Measurements from ENCODE around the gene HMCN2.

Gene HMCN2

GRCh38 chr9:130308081-130308571 is 42.6 kb downstream of the HMCN2 start:
- DNase-seq (ENCODE audit: low read depth in 2 of 2), result no peak

- no peak for DNase-seq (ENCODE audit: low read depth in 2 of 2)
Observed at GRCh38 chr9:130309689-130310455, 44.3 kb downstream of the HMCN2 start.

- no peak for DNase-seq (ENCODE audit: low read depth in 2 of 2)
Observed at GRCh38 chr9:130310456-130310855, 44.9 kb downstream of the HMCN2 start.

- DNase-seq (ENCODE audit: low read depth in 2 of 2), result no peak
Observed at GRCh38 chr9:130311003-130311402, 45.4 kb downstream of the HMCN2 start.

DNA sequence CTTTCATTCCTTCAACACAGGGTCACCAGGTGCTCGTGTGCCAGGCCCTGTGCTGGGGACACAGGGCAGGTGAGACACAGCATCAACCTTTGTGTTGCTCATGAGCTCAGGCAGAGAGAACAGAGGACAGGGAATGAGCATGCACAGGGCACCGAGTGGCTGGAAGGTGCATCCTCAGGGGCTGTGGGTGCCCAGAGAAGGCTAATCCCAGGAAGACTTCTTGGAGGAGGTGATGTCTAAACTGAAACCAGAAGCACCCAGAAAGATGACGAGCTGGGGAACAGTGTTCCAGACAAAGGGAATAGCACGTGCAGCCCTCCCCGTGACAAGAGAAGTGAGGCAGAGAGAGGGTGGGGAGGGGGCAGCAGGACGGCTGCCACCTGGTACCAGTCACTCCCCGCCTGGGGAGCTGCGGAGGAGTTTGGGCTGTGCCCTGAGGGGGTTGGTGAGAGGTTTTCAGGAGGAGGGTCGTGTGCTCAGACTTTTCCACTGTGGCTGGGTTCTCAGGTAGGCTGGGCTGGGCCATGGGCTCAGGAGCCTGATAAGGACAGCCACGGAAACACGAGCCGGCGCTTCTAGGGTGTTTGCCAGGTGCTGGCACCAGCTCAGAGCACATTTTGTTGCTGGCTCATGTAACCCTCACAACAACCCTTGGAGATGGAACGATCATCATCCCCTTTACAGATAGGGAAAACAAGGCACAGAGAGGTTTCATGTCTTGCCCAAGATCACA is 46.0 kb downstream of the HMCN2 start:
- no peak for DNase-seq (ENCODE audit: low read depth in 2 of 2)

- no peak for DNase-seq (ENCODE audit: low read depth in 2 of 2)
Observed at GRCh38 chr9:130313103-130313858, 47.7 kb downstream of the HMCN2 start.

- DNase-seq (ENCODE audit: low read depth in 2 of 2), result no peak
Observed at GRCh38 chr9:130315446-130316226, 50.1 kb downstream of the HMCN2 start.

- DNase-seq (ENCODE audit: low read depth in 2 of 2), result no peak
Observed at GRCh38 chr9:130316430-130316829, 50.9 kb downstream of the HMCN2 start.

DNA sequence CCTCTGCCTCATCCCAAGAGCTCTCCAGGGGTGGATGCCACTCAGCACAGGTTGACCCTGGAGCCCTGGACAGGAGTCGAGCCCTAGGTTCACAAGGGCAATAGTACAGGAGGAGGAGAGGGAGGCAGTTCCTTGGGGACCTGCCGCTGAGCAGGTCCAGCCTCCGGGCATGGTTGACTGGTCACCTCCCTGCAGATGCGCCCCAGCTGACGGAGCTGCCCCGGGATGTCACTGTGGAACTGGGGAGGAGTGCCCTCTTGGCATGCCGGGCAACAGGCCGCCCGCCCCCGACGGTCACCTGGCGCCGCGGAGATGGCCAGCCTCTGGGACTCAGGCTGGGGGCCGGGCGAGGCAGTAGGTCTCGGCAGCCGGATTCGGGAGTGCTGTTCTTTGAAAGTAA is 53.7 kb downstream of the HMCN2 start:
- DNase-seq (ENCODE audit: low read depth in 2 of 2), result no peak

GRCh38 chr9:130319944-130320712 is 54.6 kb downstream of the HMCN2 start:
- DNase-seq (ENCODE audit: low read depth in 2 of 2), result no peak

DNA sequence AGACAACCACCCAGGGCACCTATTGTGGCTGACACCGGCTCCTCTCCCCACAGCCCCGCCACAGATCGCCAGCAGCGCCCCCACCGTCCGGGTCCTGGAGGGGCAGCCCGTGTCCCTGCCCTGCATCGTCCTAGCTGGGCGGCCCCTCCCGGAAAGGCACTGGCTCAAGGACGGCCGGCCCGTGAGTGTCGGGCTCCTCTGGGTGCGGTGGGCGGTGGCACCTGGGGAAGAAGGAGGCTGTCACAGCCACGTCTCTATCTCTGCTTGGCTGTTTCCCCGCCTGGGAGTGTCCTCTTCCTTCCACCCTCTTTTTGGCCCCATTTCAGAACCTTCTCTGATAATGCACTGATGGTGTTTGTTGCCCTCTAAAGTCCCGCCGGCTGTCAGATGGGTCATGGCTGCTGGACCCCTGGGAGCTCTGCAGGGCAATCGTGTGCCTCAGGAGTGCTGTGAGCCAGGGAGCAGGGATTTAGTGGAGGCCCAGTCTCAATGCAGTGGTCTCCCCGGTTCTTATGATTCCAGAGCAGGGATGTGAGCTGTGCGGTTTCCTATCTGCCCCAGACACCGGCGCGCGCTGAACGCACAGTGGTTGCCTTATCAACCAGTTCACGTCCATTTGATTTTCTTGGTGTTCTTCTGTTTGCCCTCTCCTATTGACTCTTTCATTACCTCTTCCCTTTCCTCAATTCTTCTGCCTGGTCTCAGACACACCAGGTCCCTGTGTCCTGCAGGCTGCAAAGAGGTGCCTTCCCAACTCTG is 55.3 kb downstream of the HMCN2 start:
- DNase-seq (ENCODE audit: low read depth in 2 of 2), result no peak

DNA sequence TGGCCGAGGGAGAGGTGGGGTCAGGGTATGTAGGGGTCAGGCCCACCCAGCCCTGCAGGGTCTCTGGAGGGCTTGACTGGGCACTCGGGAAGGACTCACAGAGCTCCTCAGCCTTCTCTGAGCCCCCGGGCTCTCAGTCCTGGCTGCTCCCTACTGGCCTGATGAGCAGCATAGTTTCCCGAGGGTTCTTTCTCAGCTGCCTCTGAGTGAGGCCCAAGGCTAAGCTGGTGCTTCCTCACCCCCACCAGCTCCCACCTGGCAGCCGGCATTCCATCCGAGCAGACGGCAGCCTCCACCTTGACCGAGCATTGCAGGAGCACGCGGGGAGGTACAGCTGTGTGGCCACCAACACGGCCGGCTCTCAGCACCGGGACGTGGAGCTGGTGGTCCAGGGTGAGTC is 56.0 kb downstream of the HMCN2 start:
- DNase-seq (ENCODE audit: low read depth in 2 of 2), result no peak

GRCh38 chr9:130323051-130323745 is 57.6 kb downstream of the HMCN2 start:
- no peak for DNase-seq (ENCODE audit: low read depth in 2 of 2)

DNA sequence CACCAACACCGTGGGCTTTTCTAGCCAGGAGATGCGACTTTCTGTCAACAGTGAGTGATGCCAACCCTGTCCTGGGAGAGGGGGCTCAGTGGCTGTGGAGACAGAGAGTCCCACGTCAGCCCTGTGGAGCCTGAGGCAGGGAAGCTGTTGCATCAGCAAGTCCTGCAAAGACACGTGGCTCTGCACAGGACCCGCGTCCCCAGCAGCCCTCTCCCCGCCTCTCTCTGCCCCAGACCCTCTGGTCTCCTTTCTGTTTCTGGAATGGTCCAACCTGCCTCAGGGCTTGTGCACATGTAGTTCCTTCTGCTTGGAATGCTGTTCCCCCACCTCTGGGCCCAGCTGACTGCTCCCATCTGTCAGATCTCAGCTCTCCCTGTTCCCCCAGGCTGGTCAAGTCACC is 60.4 kb downstream of the HMCN2 start:
- DNase-seq (ENCODE audit: low read depth in 2 of 2), result no peak

DNA sequence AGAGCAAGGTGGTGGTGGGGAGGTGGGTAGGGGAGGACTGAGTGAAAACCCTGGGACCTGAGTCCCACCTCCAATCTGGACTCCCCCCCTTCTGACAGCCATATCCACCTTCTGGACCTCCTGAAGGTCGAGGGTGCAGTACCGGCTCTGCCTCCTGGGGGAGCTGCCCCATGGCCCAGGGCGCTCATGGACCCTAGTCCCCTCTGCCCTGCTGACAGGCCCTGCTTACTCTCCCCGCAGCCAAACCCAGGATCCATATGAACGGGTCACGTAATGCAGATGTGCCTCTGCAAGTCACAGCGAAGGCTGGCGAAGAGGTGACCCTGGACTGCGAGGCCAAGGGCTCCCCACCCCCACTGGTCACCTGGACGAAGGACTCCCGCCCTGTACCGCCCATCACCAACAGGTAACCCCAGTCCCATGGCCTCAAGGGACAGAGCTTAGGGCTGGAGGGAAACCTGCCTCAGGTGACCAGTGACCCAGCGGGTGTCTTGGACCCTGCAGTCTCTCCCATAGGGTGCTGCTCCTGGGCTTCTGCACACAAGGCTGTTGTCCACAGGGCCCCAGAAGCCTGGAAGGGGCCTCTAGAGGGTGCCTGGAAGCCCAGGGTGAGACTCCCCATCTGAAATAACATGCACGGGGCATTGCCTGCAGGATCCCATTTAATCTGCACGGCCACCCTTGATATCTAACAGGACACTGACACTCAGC is 61.7 kb downstream of the HMCN2 start:
- peak in 1 of 2 donors; percentile 14 for DNase-seq (ENCODE audit: low read depth in 2 of 2)

GRCh38 chr9:130327781-130328348 is 62.3 kb downstream of the HMCN2 start:
- no peak for DNase-seq (ENCODE audit: low read depth in 2 of 2)

- no peak for DNase-seq (ENCODE audit: low read depth in 2 of 2)
Observed at GRCh38 chr9:130328349-130328801, 62.8 kb downstream of the HMCN2 start.

DNA sequence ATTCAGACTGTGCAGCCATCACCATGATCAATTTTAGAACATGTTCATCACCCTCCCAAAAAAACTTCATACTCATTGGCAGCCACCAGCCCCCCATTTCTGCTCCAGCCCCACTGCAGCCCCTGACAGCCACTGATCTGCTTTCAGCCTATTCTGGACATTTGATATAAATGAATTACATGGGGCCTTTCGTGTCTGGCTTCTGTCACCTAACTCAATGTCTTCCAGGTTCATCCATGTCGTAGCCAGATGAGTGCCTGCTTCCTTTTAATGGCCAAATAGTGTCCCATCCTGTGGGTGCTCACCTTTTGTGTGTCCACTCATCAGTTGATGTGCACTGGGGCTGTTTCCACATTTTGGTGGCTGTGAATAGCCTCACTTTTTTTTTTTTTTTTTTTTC is 63.5 kb downstream of the HMCN2 start:
- no peak for DNase-seq (ENCODE audit: low read depth in 2 of 2)

Measured in stimulated activated CD4-positive, alpha-beta T cell treated with anti-CD3 and anti-CD28 coated beads, Interleukin-4, amount 100 ng/mL, for 48 hours (primary cell).